ENCODE data around the gene RORC.
"Not testable (repeated sequence)": the region's sequence is repeated elsewhere in the genome, so short reads cannot be mapped to it uniquely, and the experiment has no call there.

RORC gene

DNA sequence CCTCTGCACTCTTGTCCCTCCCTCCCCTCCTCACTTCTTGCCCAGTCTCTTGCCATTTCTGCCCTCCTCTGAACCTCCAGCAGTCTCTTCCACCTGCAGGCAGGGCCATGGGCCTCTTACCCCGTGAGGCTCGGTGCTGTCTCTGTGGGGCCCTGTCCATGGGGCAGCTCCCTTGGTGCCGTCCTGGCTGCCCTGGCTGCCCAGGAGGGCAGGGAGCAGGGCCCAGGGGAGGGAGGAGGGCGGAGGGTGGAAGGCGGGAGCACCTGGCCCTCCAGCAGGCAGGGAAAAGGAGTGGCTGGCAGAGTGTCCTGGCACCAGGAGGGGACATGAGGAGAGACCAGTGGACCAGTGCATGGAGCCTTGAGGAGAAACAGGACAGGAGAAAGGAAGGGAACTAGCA is at the start of gene RORC:
Gene RORC, minus strand, starts transcription at position 198 of the 400 bp plus-strand sequence. Its CDS starts 38 bp downstream, at position 160.
- intact Hi-C loops (cut with micrococcal nuclease), result loop anchor here (10.0 kb wide), 2 partner anchors 67 to 387 kb away; partner anchors contain the start of gene MRPL9
- Mint-ChIP-seq H3K9me3 (no peaks in the 10 kb centered on the region), H3K4me1 (ENCODE audit: low read depth) (peaks cover 78% of the 10 kb centered on the region), H3K27me3 (peaks cover 17% of the 10 kb centered on the region), H3K36me3 (ENCODE audit: low read depth) (no peaks in the 10 kb centered on the region), H3K27ac (no peak within 1 kb of the TSS), H3K4me3 (no peak within 1 kb of the TSS)

DNA sequence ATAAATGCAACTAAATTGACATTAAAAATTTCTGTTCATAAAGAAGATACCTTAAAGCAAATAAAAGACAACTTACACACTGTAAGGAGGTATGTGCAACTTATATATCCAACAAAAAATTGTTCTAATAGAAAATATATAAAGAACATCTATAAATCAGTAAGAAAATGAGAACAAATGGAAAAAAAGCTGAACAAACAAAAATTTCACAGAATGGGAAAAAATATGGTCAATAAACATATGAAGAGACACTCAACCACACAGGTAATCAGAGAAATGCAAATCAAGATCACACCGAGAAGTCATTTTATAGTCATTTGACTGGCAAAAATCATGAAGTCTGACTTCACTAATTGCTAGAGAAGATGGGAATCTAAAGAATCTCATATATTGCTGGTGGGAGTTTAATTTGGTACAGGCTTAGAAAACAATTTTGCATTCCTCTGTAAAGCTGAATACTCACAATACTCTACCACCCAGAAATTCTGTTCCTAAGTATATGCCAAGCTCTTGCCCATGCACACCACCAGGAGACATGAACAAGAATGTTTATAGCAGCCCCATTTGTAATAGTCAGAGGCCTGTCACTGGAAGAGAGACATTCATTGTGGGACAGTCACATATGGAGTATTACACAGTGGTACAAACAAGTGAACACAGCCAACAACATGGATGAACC is 44.0 kb upstream of the RORC start:
- intact Hi-C loops (cut with micrococcal nuclease), result no loop called here
- Mint-ChIP-seq H3K27me3 (no peaks in the 10 kb centered on the region), H3K27ac (no peak overlapping the region), H3K4me1 (ENCODE audit: low read depth) (peaks cover 9% of the 10 kb centered on the region), H3K9me3 (no peaks in the 10 kb centered on the region), H3K36me3 (ENCODE audit: low read depth) (peaks cover 10% of the 10 kb centered on the region), H3K4me3 (no peak overlapping the region)

DNA sequence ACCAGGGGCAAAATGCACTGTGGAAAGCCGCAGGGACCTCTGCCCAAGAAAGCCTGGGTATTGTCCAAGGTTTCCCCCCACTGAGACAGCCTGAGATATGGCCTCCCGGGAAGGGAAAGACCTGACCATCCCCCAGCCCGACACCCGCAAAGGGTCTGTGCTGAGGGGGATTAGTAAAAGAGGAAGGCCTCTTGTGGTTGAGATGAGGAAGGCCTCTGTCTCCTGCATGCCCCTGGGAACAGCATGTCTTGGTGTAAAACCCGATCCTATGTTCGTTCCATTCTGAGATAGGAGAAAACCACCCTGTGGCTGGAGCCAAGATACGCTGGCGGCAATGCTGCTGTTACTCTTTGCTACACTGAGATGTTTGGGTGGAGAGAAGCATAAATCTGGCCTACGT is 41.2 kb upstream of the RORC start:
- H3K4me3 Mint-ChIP-seq; H3K27me3 Mint-ChIP-seq; H3K9me3 Mint-ChIP-seq; intact Hi-C loops (cut with micrococcal nuclease); H3K36me3 Mint-ChIP-seq (ENCODE audit: low read depth): not testable (repeated sequence)
- Mint-ChIP-seq H3K4me1 (ENCODE audit: low read depth) (peaks cover 17% of the 10 kb centered on the region), H3K27ac (peak overlapping the region; percentile 1)

DNA sequence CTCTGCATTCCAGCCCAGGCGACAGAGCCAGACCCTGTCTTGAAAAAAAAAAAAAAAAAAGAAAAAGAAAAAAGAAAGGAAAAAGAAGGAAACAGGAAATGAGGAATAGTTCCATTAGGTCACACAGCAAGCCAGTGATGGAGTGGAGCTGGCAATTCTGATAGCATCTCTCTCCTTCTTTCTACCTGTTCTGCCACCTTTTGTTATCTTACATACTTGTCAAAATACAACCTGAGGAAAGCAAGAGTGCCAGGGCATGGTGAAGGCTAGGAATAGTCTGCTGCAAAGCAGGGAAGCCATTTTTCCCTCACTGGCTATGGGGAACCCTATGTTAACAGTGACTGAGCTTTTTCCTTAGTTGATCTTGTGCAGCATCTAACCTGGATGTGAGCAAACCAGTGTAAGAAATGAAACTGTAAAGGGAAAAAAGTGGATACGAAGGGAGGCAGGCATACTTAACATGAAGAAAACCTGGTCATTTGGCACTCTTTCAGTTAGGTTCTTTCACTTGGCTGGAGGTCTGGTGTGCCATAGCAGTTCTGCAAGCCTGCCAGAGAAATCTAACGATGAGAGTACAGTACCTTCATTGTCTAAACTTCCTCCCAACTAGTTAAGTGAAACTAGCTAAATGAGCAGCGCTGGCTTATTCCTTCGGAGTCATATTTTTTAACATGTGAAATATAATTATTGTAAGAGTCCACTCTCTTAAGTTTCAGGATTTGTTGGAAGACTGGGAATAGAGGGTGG is 39.9 kb upstream of the RORC start:
- H3K27ac Mint-ChIP-seq, result no peak overlapping the region
- no peaks in the 10 kb centered on the region for H3K27me3 Mint-ChIP-seq
- no peaks in the 10 kb centered on the region for H3K9me3 Mint-ChIP-seq
- H3K4me1 Mint-ChIP-seq (ENCODE audit: low read depth), result peaks cover 25% of the 10 kb centered on the region
- intact Hi-C loops (cut with micrococcal nuclease), result no loop called here
- H3K36me3 Mint-ChIP-seq (ENCODE audit: low read depth), result peaks cover 10% of the 10 kb centered on the region
- H3K4me3 Mint-ChIP-seq, result no peak overlapping the region

DNA sequence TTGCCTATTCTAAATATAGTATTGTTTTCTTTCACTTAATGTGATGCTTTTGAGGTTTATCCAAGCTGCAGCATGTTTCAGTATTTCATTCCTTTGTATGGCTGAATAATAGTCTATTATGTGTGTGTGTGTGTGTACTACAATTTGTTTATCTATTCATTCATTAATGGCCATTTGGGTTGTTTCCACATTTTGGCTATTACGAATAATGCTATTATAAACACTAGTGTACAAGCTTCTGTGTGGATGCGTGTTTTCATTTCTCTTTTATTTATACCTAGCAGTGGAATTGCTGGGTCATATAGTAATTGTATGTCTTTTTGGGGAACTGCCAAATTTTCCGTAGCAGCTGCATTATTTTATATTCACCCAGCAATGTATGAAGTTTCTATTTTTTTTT is 36.9 kb upstream of the RORC start:
- intact Hi-C loops (cut with micrococcal nuclease), result no loop called here
- H3K4me3 Mint-ChIP-seq, result no peak overlapping the region
- peaks cover 29% of the 10 kb centered on the region for H3K4me1 Mint-ChIP-seq (ENCODE audit: low read depth)
- peaks cover 2% of the 10 kb centered on the region for H3K27me3 Mint-ChIP-seq
- H3K9me3 Mint-ChIP-seq, result no peaks in the 10 kb centered on the region
- no peaks in the 10 kb centered on the region for H3K36me3 Mint-ChIP-seq (ENCODE audit: low read depth)
- peak overlapping the region; percentile 18 for H3K27ac Mint-ChIP-seq

DNA sequence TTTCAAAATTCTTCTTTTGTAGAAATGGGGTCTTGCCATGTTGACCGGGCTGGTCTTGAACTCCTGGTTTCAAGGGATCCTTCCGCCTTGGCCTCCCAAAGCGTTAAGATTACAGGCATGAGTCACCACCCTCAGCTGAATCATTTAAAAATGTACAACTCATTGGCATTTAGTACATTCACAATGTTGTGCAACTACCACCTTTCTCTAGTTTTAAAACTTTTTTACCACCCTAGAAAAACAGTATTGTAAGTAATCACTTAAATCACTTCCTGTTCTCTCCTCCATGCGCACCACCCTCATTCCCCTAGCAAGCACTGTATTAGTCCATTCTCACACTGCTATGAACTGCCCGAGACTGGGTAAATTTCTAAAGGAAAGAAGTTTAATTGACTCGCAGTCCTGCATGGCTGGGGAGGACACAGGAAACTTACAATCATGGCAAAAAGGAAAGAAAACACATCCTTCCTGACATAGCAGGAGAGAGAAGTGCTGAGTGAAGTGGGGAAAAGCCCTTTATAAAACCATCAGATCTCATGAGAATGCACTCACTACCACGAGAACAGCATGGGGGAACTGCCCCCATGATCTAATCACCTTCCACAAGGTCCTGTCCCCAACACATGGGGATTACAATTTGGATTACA is 36.3 kb upstream of the RORC start:
- Mint-ChIP-seq H3K27ac (peak overlapping the region; percentile 18), H3K9me3 (no peaks in the 10 kb centered on the region), H3K27me3 (peaks cover 2% of the 10 kb centered on the region), H3K4me3 (no peak overlapping the region), H3K36me3 (ENCODE audit: low read depth) (no peaks in the 10 kb centered on the region), H3K4me1 (ENCODE audit: low read depth) (peaks cover 25% of the 10 kb centered on the region)
- intact Hi-C loops (cut with micrococcal nuclease), result no loop called here

DNA sequence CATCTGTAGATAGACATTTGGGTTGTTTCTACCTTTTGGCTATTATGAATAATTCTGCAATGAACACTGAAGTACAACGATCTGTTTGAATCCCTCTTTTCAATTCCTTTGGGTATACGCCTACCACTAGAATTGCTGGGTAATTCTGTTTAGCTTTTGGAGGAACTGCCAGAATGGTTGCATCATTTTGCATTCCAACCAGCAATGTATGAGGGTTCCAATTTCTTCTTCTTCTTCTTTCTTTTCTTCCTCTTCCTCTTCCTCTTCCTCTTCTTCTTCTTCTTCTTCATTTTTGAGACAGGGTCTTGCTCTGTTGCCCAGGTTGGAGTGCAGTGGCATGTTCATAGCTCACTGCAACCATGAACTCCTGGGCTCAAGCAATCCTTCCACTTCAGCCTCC is 35.7 kb upstream of the RORC start:
- Mint-ChIP-seq H3K9me3 (no peaks in the 10 kb centered on the region), H3K36me3 (ENCODE audit: low read depth) (no peaks in the 10 kb centered on the region), H3K27me3 (peaks cover 4% of the 10 kb centered on the region), H3K4me1 (ENCODE audit: low read depth) (peaks cover 27% of the 10 kb centered on the region), H3K4me3 (no peak overlapping the region), H3K27ac (peak overlapping the region; percentile 18)
- intact Hi-C loops (cut with micrococcal nuclease), result no loop called here

DNA sequence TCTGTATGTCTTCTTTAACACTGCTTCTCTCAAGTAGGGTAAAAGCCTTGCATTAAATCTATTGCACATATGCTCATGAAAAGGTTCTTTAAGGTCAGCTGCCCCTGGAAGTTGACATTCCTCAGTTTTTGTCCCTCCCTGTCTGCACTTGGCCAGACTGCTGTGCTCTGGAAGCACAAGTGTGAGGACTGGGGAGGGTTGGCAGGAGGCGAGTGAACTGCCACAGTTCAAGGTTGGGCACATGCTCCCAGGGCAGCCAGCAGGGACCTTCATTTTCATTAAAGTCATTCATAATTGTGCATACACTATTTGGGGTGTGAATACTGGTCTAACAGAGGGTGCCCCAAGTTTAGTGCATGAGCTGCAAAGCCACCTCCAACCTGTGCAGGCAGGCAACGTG is 32.8 kb upstream of the RORC start:
- Mint-ChIP-seq H3K36me3 (ENCODE audit: low read depth) (no peaks in the 10 kb centered on the region), H3K27me3 (peaks cover 8% of the 10 kb centered on the region), H3K4me1 (ENCODE audit: low read depth) (peaks cover 43% of the 10 kb centered on the region), H3K4me3 (no peak overlapping the region), H3K27ac (no peak overlapping the region), H3K9me3 (no peaks in the 10 kb centered on the region)
- intact Hi-C loops (cut with micrococcal nuclease), result no loop called here

DNA sequence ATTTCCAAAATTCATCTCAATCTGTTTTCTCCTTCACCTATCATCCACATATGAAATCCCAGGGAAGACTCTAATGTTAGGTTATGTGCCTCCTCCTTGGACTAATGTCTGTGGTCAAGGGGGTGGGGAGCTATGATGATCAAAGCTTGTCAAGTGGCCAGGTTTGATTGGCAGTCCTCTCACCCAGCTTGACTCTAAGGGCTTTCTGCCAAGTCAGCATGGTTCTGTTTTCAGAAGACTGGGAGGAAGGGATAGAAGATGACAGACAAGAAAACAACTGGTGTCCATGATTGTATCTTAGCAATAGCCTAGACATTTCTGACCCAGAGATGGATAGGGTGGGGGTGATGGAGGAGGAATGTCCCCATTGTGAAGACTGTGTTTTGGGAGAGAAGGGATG is 31.0 kb upstream of the RORC start:
- Mint-ChIP-seq H3K27me3 (peaks cover 8% of the 10 kb centered on the region), H3K9me3 (no peaks in the 10 kb centered on the region), H3K4me3 (no peak overlapping the region), H3K27ac (no peak overlapping the region), H3K4me1 (ENCODE audit: low read depth) (peaks cover 50% of the 10 kb centered on the region), H3K36me3 (ENCODE audit: low read depth) (no peaks in the 10 kb centered on the region)
- intact Hi-C loops (cut with micrococcal nuclease), result no loop called here

DNA sequence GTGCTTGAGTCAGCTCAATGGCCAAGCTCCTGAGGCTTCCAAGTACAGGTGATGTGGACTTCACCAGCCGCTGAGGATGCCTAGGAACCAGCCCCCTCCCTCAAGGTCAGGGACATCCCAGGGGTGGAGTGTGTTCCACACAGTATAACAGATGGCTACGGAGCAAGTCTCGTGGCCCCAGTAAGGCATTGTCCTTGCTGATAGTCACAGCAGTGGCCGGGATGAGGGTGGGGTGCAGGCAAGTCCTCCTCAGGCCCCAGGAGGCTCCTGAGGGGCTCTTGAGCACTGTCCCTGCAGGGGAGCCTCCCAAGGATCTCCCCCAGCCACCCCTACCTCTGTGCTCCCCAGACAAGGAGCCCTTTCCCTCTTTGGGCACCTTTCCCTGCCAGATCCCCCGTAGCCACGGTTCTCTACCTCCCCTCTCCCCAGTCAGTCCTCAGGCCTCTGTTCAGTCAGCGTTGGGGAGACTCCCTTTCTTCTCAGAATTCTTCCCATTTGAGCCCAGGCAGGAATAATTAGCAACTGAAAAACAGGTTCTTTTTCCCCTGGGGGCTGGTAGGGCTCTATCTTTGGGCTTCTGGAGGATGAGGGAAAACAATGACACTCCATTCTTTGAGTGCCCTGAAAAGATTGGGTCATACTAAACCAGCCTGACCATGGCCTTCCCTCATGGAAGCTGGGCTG is 29.0 kb upstream of the RORC start:
- no peak overlapping the region for H3K27ac Mint-ChIP-seq
- peaks cover 8% of the 10 kb centered on the region for H3K27me3 Mint-ChIP-seq
- H3K9me3 Mint-ChIP-seq, result no peaks in the 10 kb centered on the region
- H3K4me3 Mint-ChIP-seq, result no peak overlapping the region
- H3K4me1 Mint-ChIP-seq (ENCODE audit: low read depth), result peaks cover 59% of the 10 kb centered on the region
- no peaks in the 10 kb centered on the region for H3K36me3 Mint-ChIP-seq (ENCODE audit: low read depth)
- intact Hi-C loops (cut with micrococcal nuclease), result no loop called here

DNA sequence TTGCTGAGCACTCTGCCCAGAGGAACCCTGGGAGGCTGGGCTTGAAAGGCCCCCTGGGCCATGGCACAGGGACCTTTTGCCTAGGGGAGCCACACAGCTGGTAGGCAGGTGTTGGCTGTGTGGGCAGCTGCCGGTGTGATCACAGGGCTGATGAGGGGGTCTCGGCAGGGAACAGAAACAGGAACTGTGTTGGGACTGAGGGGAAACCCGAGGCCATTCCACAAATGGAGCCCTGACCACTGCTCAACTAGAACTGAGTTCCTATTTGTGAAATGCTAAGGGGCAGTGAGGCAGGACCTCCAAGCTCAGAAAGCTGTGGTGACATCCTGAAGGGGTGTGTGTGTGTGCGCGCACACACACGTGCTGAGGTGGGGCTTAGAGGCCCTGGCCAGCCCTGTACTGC is 28.3 kb upstream of the RORC start:
- intact Hi-C loops (cut with micrococcal nuclease), result no loop called here
- Mint-ChIP-seq H3K4me1 (ENCODE audit: low read depth) (peaks cover 61% of the 10 kb centered on the region), H3K4me3 (no peak overlapping the region), H3K27me3 (peaks cover 5% of the 10 kb centered on the region), H3K27ac (no peak overlapping the region), H3K36me3 (ENCODE audit: low read depth) (no peaks in the 10 kb centered on the region), H3K9me3 (no peaks in the 10 kb centered on the region)

DNA sequence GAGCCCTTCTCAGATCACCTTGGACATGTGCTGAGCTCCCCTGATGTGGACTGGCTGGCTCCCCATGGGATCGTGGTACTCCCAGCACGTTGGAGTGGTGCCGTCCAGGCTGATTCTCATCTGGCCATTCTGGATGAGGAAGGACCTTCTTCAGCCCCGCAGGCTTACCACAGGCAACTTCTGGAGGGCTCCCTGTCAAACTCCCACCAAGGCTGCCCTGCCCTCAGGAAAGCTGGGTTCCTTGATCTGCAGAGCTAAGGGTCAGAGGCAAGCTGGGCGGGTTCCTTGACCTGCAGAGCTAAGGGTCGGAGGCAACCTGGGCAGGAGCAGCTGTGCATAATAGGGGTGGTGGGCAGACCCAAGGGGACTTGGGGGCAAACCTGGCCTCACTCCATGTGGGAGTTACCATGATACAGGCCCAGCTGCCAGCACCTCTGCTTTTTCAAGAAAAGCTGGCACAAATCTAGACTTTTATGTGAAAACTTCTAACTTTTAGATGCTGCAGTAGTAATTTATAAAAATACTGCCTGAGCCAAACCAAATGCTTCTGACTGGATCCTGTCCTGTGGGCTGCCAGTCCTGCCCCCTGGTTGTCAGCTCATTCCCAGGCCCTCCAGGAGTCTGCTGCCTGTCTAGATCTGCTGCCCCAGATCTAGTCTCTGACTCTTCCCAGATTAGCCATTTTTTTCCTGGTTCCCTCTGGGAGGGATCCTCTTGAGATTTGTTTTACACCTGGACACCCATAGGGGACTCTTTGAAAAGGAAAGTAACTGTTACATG is 27.5 kb upstream of the RORC start:
- intact Hi-C loops (cut with micrococcal nuclease), result no loop called here
- no peak overlapping the region for H3K4me3 Mint-ChIP-seq
- H3K27ac Mint-ChIP-seq, result no peak overlapping the region
- peaks cover 5% of the 10 kb centered on the region for H3K27me3 Mint-ChIP-seq
- H3K36me3 Mint-ChIP-seq (ENCODE audit: low read depth), result no peaks in the 10 kb centered on the region
- no peaks in the 10 kb centered on the region for H3K9me3 Mint-ChIP-seq
- peaks cover 61% of the 10 kb centered on the region for H3K4me1 Mint-ChIP-seq (ENCODE audit: low read depth)

DNA sequence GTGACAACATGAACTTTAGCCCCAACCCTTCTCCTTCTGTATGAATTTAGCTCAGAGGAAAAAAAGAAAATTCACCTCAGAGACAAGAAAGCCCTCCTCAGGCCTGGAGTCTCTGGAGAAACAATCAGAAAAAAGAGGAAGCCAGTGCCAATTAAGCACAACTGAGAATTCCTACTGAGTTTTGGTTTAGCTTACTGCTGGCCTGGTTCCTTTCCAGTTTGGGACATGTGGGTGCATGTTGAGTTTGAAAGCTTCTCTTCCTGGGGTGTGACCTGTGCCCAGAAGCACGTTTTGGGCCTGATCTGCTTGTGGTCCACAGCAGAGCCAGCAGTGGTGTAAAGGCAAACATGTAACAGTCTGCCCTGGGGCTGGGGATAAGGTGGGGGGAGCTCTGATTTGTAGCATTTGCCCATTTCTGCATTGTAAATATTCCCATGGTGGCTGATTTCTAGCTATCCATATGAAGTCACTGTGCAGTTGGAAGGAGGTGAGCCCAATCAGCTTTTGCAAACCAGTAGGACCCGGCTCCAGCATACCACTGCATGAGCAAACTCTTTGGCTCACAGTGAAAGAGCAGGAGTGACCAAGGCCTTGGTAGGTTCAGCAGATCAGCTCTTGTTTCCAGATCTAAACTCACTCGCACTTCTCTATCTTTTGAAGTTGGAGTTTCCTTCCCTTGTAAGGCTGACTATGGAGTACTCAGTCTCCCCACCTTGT is 26.6 kb upstream of the RORC start:
- no peak overlapping the region for H3K4me3 Mint-ChIP-seq
- intact Hi-C loops (cut with micrococcal nuclease), result no loop called here
- H3K27me3 Mint-ChIP-seq, result peaks cover 9% of the 10 kb centered on the region
- H3K36me3 Mint-ChIP-seq (ENCODE audit: low read depth), result no peaks in the 10 kb centered on the region
- H3K27ac Mint-ChIP-seq, result peak overlapping the region; percentile 57
- H3K9me3 Mint-ChIP-seq, result no peaks in the 10 kb centered on the region
- peaks cover 67% of the 10 kb centered on the region for H3K4me1 Mint-ChIP-seq (ENCODE audit: low read depth)
